Activated CD8-positive, alpha-beta T cell treated with anti-CD3 and anti-CD28 coated beads for 36 hours (primary cell): Measurements from ENCODE around the gene ANKRD22. TPM values are rescaled to one million over a fixed set of nuclear protein-coding genes. Genes with fewer than 3 reads are reported as not detected.

Experiments
- ATAC-seq: fragments of 200-7000 bp; cut with Tn5 transposase; one replicate; pipeline ENCODE4 v1.10.0; 2021; ENCODE audit warnings: mild to moderate bottlenecking, moderate library complexity
- CTCF ChIA-PET: fragments of 350-600 bp; sonication (Branson Sonifier 250); formaldehyde crosslinking; loops from one replicate; lab custom pipeline; 2021; ENCODE audit warnings: antibody characterized with exemption; lab: Charles Lee
- POLR2A ChIA-PET: fragments of 350-600 bp; sonication (Branson Sonifier 250); formaldehyde crosslinking; loops from one replicate; lab custom pipeline; 2021; ENCODE audit warnings: antibody characterized with exemption; lab: Charles Lee
- DNase-seq: peaks from one replicate; pipeline ENCODE4 v3.0.0-alpha.2; 2020
- H3K27ac Mint-ChIP-seq: one replicate; pipeline ENCODE4 v1.8.0; 2021; ENCODE audit warnings: mild to moderate bottlenecking, mixed read lengths
- H3K27me3 Mint-ChIP-seq: one replicate; pipeline ENCODE4 v1.8.0; 2021; ENCODE audit warnings: mixed read lengths
- H3K36me3 Mint-ChIP-seq: one replicate; pipeline ENCODE4 v1.8.0; 2021; ENCODE audit warnings: low read depth, mixed read lengths
- H3K4me1 Mint-ChIP-seq: one replicate; pipeline ENCODE4 v1.8.0; 2021; ENCODE audit warnings: low read depth, mixed read lengths
- H3K4me3 Mint-ChIP-seq: one replicate; pipeline ENCODE4 v1.8.0; 2021; ENCODE audit warnings: mild to moderate bottlenecking, moderate library complexity, mixed read lengths
- H3K9me3 Mint-ChIP-seq: one replicate; pipeline ENCODE4 v1.8.0; 2021; ENCODE audit warnings: mixed read lengths
- intact Hi-C: fragments of 100-400 bp; cut with micrococcal nuclease; formaldehyde crosslinking; loops from one replicate; pipeline ENCODE4 v1.10.0; 2022
- total RNA-seq, 2 experiments: library from RNA; stranded (reverse); gene quantifications; one replicate each; pipeline ENCODE4 v1.2.3, GENCODE V29; 2021
- TF ChIP-seq, protein P1 (sequence below): fragments of 200-600 bp; IDR thresholded peaks from one replicate; pipeline ENCODE4 v1.8.0; 2022; ENCODE audit warnings: antibody characterized with exemption, mild to moderate bottlenecking

ANKRD22 gene
- total RNA-seq, 2 experiments from 2014 or later, result not detected

DNA sequence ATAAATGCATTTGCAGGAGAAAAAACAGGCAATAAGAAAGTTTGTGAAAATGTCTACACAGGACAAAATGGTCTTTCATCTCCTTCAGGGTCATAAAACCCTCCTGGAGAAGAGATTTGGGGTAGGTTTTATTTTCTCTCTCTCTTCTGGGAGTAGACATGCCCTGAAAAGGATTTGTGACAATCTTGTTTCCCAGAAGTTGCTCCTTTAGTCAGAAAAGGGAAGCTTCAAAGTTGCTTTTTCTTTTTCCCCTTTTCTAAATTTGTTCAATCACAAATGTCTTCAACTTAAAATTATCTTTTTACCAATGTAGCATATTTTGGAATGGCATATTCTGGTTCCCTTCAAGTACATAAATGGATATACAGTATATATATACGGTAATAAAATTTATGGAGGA is 9.4 kb upstream of the ANKRD22 start:
- TF ChIP-seq, protein P1, sequence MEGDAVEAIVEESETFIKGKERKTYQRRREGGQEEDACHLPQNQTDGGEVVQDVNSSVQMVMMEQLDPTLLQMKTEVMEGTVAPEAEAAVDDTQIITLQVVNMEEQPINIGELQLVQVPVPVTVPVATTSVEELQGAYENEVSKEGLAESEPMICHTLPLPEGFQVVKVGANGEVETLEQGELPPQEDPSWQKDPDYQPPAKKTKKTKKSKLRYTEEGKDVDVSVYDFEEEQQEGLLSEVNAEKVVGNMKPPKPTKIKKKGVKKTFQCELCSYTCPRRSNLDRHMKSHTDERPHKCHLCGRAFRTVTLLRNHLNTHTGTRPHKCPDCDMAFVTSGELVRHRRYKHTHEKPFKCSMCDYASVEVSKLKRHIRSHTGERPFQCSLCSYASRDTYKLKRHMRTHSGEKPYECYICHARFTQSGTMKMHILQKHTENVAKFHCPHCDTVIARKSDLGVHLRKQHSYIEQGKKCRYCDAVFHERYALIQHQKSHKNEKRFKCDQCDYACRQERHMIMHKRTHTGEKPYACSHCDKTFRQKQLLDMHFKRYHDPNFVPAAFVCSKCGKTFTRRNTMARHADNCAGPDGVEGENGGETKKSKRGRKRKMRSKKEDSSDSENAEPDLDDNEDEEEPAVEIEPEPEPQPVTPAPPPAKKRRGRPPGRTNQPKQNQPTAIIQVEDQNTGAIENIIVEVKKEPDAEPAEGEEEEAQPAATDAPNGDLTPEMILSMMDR, result no peak
- ChIA-PET CTCF (interaction anchor here (2.2 kb wide), 1 partner anchor 14 kb away, joined by 5 read pairs; no protein-coding TSS in a partner anchor), POLR2A (interaction anchor here (1.0 to 1.6 kb wide), 2 partner anchors 9 to 10 kb away, joined by 3 read pairs; partner anchors contain the start of gene ANKRD22)
- peaks cover 5% of the 10 kb centered on the region for H3K27me3 Mint-ChIP-seq
- DNase-seq (no peak), ATAC-seq (no peak)
- intact Hi-C loops, result no loop called here
- H3K27ac Mint-ChIP-seq, result no peak overlapping the region
- H3K4me3 Mint-ChIP-seq, result no peak overlapping the region
- H3K36me3 Mint-ChIP-seq, result no peaks in the 10 kb centered on the region
- H3K4me1 Mint-ChIP-seq, result peaks cover 3% of the 10 kb centered on the region
- no peaks in the 10 kb centered on the region for H3K9me3 Mint-ChIP-seq

DNA sequence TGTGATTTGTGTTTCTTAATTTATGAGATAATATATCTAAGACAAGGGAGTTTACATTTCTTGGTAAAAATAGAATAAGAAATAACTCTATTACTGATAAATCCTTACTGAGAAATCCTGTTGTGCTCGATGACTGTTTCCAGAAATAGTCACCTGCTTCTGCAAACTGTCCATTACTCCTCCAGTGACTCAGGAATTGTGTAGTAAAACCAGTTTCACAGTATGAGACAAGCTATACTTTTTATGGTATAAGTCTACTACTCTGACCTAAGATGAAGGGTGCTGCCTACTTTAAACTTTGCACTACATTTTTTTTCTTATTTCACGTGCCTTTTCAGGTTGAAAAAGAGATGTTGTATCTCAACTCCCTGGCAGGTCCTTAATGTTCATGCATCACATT is 6.8 kb upstream of the ANKRD22 start:
- H3K36me3 Mint-ChIP-seq, result no peaks in the 10 kb centered on the region
- H3K4me3 Mint-ChIP-seq, result no peak overlapping the region
- DNase-seq, result no peak
- ChIA-PET CTCF (interaction anchor here (1.5 kb wide), 1 partner anchor 75 kb away, joined by 4 read pairs; no protein-coding TSS in a partner anchor), POLR2A (no interaction called here)
- H3K4me1 Mint-ChIP-seq, result peaks cover 6% of the 10 kb centered on the region
- no peak overlapping the region for H3K27ac Mint-ChIP-seq
- TF ChIP-seq, protein P1, result no peak
- H3K27me3 Mint-ChIP-seq, result peaks cover 5% of the 10 kb centered on the region
- peak; percentile 70 for ATAC-seq
- H3K9me3 Mint-ChIP-seq, result no peaks in the 10 kb centered on the region
- intact Hi-C loops, result no loop called here

DNA sequence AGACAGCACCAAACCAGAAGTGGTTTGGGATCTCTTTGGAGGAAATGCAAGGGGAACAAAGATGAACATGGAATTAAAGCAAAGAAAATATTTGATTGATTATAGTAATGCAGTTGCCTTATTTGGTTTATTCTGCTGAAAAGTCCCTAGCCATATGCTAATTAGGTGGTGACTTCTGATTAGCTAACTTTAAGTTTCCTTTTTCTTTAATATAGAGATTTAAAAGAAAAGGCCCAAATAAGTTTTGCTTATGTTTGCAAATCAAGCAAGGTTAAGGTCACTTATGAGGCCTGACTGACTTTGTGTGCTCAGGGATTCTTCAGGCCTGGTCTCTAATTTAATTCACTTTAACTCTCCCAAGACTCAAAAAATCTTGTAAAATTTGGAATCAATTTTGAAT is 6.2 kb upstream of the ANKRD22 start:
- Mint-ChIP-seq H3K4me1 (peaks cover 6% of the 10 kb centered on the region), H3K36me3 (no peaks in the 10 kb centered on the region), H3K9me3 (no peaks in the 10 kb centered on the region), H3K27me3 (peaks cover 3% of the 10 kb centered on the region), H3K27ac (no peak overlapping the region), H3K4me3 (no peak overlapping the region)
- TF ChIP-seq, protein P1, result no peak
- DNase-seq (no peak), ATAC-seq (no peak)
- intact Hi-C loops, result no loop called here
- CTCF ChIA-PET, result interaction anchor here (1.3 to 4.1 kb wide), 3 partner anchors 12 to 76 kb away, joined by 3 to 21 read pairs (median 4); no protein-coding TSS in a partner anchor
- POLR2A ChIA-PET, result no interaction called here

DNA sequence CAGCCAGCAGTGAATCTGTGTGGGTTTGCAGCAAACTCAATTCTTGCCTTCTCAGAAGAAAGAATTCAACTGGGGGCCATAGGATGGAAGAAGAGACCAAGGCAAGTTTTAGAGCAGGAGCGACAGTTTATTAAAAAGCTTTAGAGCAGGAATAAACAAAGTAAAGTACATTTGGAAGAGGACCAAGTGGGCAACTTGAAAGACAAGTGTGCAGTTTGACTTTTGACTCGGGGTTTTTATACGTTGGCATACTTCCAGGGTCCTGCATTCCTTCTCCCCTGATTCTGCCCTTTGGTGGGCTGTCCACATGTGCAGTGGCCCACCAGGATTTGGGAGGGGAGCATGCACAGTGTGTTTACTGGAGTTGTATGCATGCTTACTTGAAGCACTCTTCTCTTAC is 3.0 kb upstream of the ANKRD22 start:
- DNase-seq, result no peak
- TF ChIP-seq, protein P1, result no peak
- ChIA-PET CTCF (interaction anchor here (2.5 to 4.1 kb wide), 2 partner anchors 18 to 79 kb away, joined by 17 to 21 read pairs; no protein-coding TSS in a partner anchor), POLR2A (no interaction called here)
- Mint-ChIP-seq H3K4me1 (peaks cover 3% of the 10 kb centered on the region), H3K27ac (no peak overlapping the region), H3K4me3 (no peak overlapping the region), H3K27me3 (peaks cover 1% of the 10 kb centered on the region), H3K9me3 (no peaks in the 10 kb centered on the region), H3K36me3 (no peaks in the 10 kb centered on the region)
- ATAC-seq, result no peak
- intact Hi-C loops, result no loop called here

DNA sequence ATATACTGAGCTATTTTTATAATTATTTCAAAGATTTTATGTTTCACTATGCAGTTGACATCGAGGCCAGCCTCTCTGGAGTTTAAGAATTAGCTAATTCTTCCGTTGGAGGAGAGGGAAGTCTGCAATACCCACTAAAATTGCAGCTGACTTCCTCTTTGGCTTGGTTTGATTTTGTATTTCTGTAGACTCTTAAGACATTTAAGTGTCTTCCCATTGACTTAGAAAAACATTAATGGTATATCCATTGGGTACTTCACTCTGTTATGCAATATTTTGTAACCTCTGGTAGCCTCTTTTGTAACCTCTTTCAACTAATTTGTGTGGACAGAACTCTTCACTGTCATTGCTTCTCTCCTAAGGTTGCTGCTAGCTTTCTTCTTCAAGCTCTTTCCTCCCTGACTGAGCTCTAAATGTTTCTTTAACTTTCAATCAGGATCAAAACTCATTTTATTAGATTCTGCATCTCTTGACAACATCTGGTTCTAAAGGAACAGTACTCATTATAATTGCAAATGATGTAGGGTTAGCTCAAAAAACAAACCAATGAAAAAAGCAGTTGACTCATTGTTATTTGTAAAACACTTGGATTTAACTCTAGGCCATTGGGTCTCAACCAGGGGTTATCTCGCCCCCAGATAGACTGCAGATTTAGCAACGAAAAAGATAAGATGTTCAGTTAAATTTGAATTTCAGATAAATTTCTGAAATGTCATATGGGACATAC is 1.7 kb upstream of the ANKRD22 start:
- no peaks in the 10 kb centered on the region for H3K36me3 Mint-ChIP-seq
- H3K9me3 Mint-ChIP-seq, result no peaks in the 10 kb centered on the region
- ChIA-PET CTCF (interaction anchor here (0.6 to 4.1 kb wide), 12 partner anchors 9 to 82 kb away, joined by 3 to 21 read pairs (median 3); no protein-coding TSS in a partner anchor), POLR2A (interaction anchor here (0.7 to 1.3 kb wide), 3 partner anchors 16 to 27 kb away, joined by 3 to 4 read pairs (median 3); partner anchors contain the start of gene STAMBPL1)
- TF ChIP-seq, protein P1, result no peak
- DNase-seq (no peak), ATAC-seq (no peak)
- no peak overlapping the region for H3K27ac Mint-ChIP-seq
- H3K4me1 Mint-ChIP-seq, result peaks cover 14% of the 10 kb centered on the region
- intact Hi-C loops, result no loop called here
- H3K4me3 Mint-ChIP-seq, result no peak overlapping the region
- peaks cover 1% of the 10 kb centered on the region for H3K27me3 Mint-ChIP-seq
